SK-N-SH (cell line): Measurements from ENCODE around the gene RASEF. TPM values are rescaled to one million over a fixed set of nuclear protein-coding genes. Genes with fewer than 3 reads are reported as not detected.

Experiments
- CTCF ChIA-PET: fragments of 300-600, 350-600 bp; formaldehyde crosslinking; extraction: SDS; loops from one replicate; lab custom pipeline; 2021; lab: Yijun Ruan, JAX
- POLR2A ChIA-PET: fragments of 350-600 bp; sonication (Branson Sonifier 250); formaldehyde crosslinking; extraction: SDS; loops from one replicate; lab custom pipeline; 2020; ENCODE audit warnings: antibody characterized with exemption, inconsistent platforms; lab: Yijun Ruan, JAX
- DNase-seq: peaks from one replicate; pipeline ENCODE4 v3.0.0; 2012
- H2AFZ ChIP-seq: fragments of 200-600 bp; sonication (generic); 2 replicates; pipeline ENCODE4 v1.8.1; 2016; ENCODE audit warnings: antibody characterized with exemption, mild to moderate bottlenecking, low read depth
- H3F3A ChIP-seq: fragments of 200-600 bp; sonication (generic); replicated peaks from 2 replicates; pipeline ENCODE3; 2016; ENCODE audit warnings: antibody characterized with exemption, mild to moderate bottlenecking; ENCODE audit not compliant: insufficient read depth
- H3K27ac ChIP-seq, 2 experiments: fragments of 200-500 bp in 1 of 2; fragments of 200-600 bp in 1 of 2; sonication (Bioruptor generic) in 1 of 2; sonication (generic), shearing (Covaris generic) in 1 of 2; 2 replicates each; pipeline versions ENCODE4 v1.5.1 to v1.6.1; 2014 to 2016; ENCODE audit warnings: low read depth in 2 of 2, inconsistent platforms in 1 of 2, low read length in 1 of 2, mild to moderate bottlenecking in 1 of 2, mixed read lengths in 1 of 2
- H3K27me3 ChIP-seq: fragments of 200-600 bp; sonication (generic), shearing (Covaris generic); 2 replicates; pipeline ENCODE4 v1.6.1; 2016; ENCODE audit warnings: mixed run types; ENCODE audit not compliant: insufficient read depth
- H3K36me3 ChIP-seq, 2 experiments: fragments of 200-500 bp in 1 of 2; fragments of 200-600 bp in 1 of 2; sonication (Bioruptor generic) in 1 of 2; sonication (generic) in 1 of 2; replicated peaks in 1 of 2; 2 replicates each; pipeline versions ENCODE3 to v1.5.1; 2014 to 2016; ENCODE audit warnings: low read length in 1 of 2, mild to moderate bottlenecking in 1 of 2; ENCODE audit not compliant: insufficient read depth in 2 of 2, control insufficient read depth in 1 of 2
- H3K4me1 ChIP-seq, 2 experiments: fragments of 200-500 bp in 1 of 2; fragments of 200-600 bp in 1 of 2; sonication (Bioruptor generic) in 1 of 2; sonication (generic), shearing (Covaris generic) in 1 of 2; 2 replicates each; pipeline versions ENCODE4 v1.5.1 to v1.6.1; 2014 to 2016; ENCODE audit warnings: low read depth in 1 of 2, low read length in 1 of 2, mixed run types in 1 of 2; ENCODE audit not compliant: insufficient read depth in 2 of 2, control insufficient read depth in 1 of 2
- H3K4me2 ChIP-seq: fragments of 200-600 bp; sonication (generic), shearing (Covaris generic); 2 replicates; pipeline ENCODE4 v1.6.1; 2017; ENCODE audit warnings: mixed run types
- H3K4me3 ChIP-seq, 2 experiments: fragments of 200-500 bp in 1 of 2; fragments of 200-600 bp in 1 of 2; sonication (Bioruptor generic) in 1 of 2; sonication (generic), shearing (Covaris generic) in 1 of 2; 2 replicates each; pipeline versions ENCODE4 v1.5.1 to v1.8.1; 2014 to 2016; ENCODE audit warnings: low read depth in 2 of 2, inconsistent platforms in 1 of 2, low read length in 1 of 2, mild to moderate bottlenecking in 1 of 2, mixed read lengths in 1 of 2, moderate library complexity in 1 of 2
- H3K79me2 ChIP-seq: fragments of 200-600 bp; sonication (generic); 2 replicates; pipeline ENCODE4 v1.8.1; 2017; ENCODE audit warnings: mild to moderate bottlenecking; ENCODE audit not compliant: insufficient read depth
- H3K9ac ChIP-seq: fragments of 200-600 bp; sonication (generic); 2 replicates; pipeline ENCODE4 v1.6.1; 2017; ENCODE audit warnings: mixed run types
- H3K9me2 ChIP-seq: fragments of 200-600 bp; sonication (generic); 2 replicates; pipeline ENCODE4 v1.6.1; 2017; ENCODE audit warnings: mixed run types
- H3K9me3 ChIP-seq: fragments of 200-600 bp; sonication (generic); 2 replicates; pipeline ENCODE4 v1.6.1; 2017; ENCODE audit warnings: mixed run types, mild to moderate bottlenecking, moderate library complexity
- H4K20me1 ChIP-seq: fragments of 200-600 bp; sonication (generic); 2 replicates; pipeline ENCODE4 v1.6.1; 2017; ENCODE audit warnings: mild to moderate bottlenecking, mixed run types; ENCODE audit not compliant: insufficient read depth
- CHD2 ChIP-seq: fragments of 150-350 bp; IDR thresholded peaks from 2 replicates; pipeline ENCODE4 v1.6.1; 2018; ENCODE audit warnings: low read length; ENCODE audit not compliant: partially characterized antibody
- EP300 ChIP-seq, 2 experiments: IDR thresholded peaks; 2 replicates each; pipeline versions ENCODE4 v1.4.0 to v1.6.1; 2012; ENCODE audit warnings: borderline replicate concordance in 1 of 2, low read depth in 1 of 2, low read length in 1 of 2
- EZH2phosphoT487 ChIP-seq: fragments of 200-600 bp; sonication (generic); IDR thresholded peaks from 2 replicates; pipeline ENCODE4 v1.6.1; 2017; ENCODE audit warnings: low read depth, mixed run types, mild to moderate bottlenecking, antibody characterized with exemption, moderate library complexity, borderline replicate concordance
- FOSL2 ChIP-seq: IDR thresholded peaks from 2 replicates; pipeline ENCODE4 v1.4.0; 2012; ENCODE audit warnings: low read depth, mild to moderate bottlenecking, moderate library complexity, borderline replicate concordance
- FOXJ3 ChIP-seq: sonication (generic); formaldehyde crosslinking; IDR thresholded peaks from 2 replicates; pipeline ENCODE4 v1.5.1; 2020; ENCODE audit warnings: mild to moderate bottlenecking, missing genetic modification reagents
- GATA2 ChIP-seq: sonication (generic); formaldehyde crosslinking; IDR thresholded peaks from 2 replicates; pipeline ENCODE4 v1.5.0; 2020; ENCODE audit warnings: mild to moderate bottlenecking, missing genetic modification reagents
- JUND ChIP-seq: IDR thresholded peaks from 2 replicates; pipeline ENCODE4 v1.4.0; 2012
- MEF2A ChIP-seq: IDR thresholded peaks from 2 replicates; pipeline ENCODE4 v1.4.0; 2012; ENCODE audit warnings: low read depth, borderline replicate concordance
- MXI1 ChIP-seq: IDR thresholded peaks from 2 replicates; pipeline ENCODE4 v1.6.1; 2012; ENCODE audit warnings: mild to moderate bottlenecking, low read depth, low read length, improper control_type of control experiment
- NFIC ChIP-seq: IDR thresholded peaks from 2 replicates; pipeline ENCODE4 v1.4.0; 2012; ENCODE audit warnings: borderline replicate concordance
- RAD21 ChIP-seq: IDR thresholded peaks from 2 replicates; pipeline ENCODE4 v1.6.1; 2012; ENCODE audit warnings: mild to moderate bottlenecking, low read length
- RCOR1 ChIP-seq: fragments of 150-350 bp; IDR thresholded peaks from 2 replicates; pipeline ENCODE4 v1.6.1; 2017; ENCODE audit warnings: antibody characterized with exemption, low read length
- RFX5 ChIP-seq: IDR thresholded peaks from 2 replicates; pipeline ENCODE4 v1.6.1; 2012; ENCODE audit warnings: mild to moderate bottlenecking, improper control_type of control experiment, low read length
- RXRA ChIP-seq: IDR thresholded peaks from 2 replicates; pipeline ENCODE4 v1.4.0; 2012; ENCODE audit warnings: low read depth, mild to moderate bottlenecking, borderline replicate concordance
- SIN3A ChIP-seq: IDR thresholded peaks from 2 replicates; pipeline ENCODE4 v1.6.1; 2012; ENCODE audit warnings: low read depth, mild to moderate bottlenecking, low read length, moderate library complexity, borderline replicate concordance
- SMC3 ChIP-seq: IDR thresholded peaks from 2 replicates; pipeline ENCODE4 v1.6.1; 2012; ENCODE audit warnings: low read depth, low read length, improper control_type of control experiment
- TCF12 ChIP-seq: IDR thresholded peaks from 2 replicates; pipeline ENCODE4 v1.4.0; 2012
- USF1 ChIP-seq: IDR thresholded peaks from 2 replicates; pipeline ENCODE4 v1.4.0; 2012; ENCODE audit warnings: low read depth, borderline replicate concordance
- USF2 ChIP-seq: fragments of 150-350 bp; IDR thresholded peaks from 2 replicates; pipeline ENCODE4 v1.6.1; 2017; ENCODE audit warnings: antibody characterized with exemption, low read length, low read depth, borderline replicate concordance
- ZBTB33 ChIP-seq: IDR thresholded peaks from 2 replicates; pipeline ENCODE4 v1.4.0; 2012; ENCODE audit warnings: low read depth, borderline replicate concordance
- WGBS: methylation state at CpG from one replicate; pipeline ENCODE4 v1.1.6; 2017; ENCODE audit warnings: low lambda C conversion rate; 5-methylcytosine and 5-hydroxymethylcytosine counted together
- polyA plus RNA-seq, 3 experiments: library from polyadenylated mRNA; depleted of rRNA; stranded (reverse); fragments of >200 nt; gene quantifications; 2 replicates each; pipeline ENCODE4 v1.2.3, GENCODE V29; 2012

The RASEF gene
- polyA plus RNA-seq, 1 of the 3 experiments (the other 2 are of a cell fraction) = not detected

GRCh38 chr9:83036043-83036442 lies 26.9 kb downstream of the RASEF start:
- 19% methylated on average over 2 of the region's 2 CpGs for WGBS
- H3K9me2 ChIP-seq = no peaks in the 10 kb centered on the region
- DNase-seq = peak; percentile 41
- H2AFZ ChIP-seq = no peak overlapping the region
- peak overlapping the region in 1 of 2 experiments; percentile 96; a peak in 2 of 4 replicates for H3K27ac ChIP-seq
- TF ChIP-seq RCOR1 (peak; percentile 75), FOSL2 (no peak), TCF12 (peak; percentile 30; the same call in 1 of the 2 replicates), EP300 (IDR thresholded peaks at IDR 0.05; ENCODE audit: borderline replicate concordance in 1 of 2, low read depth in 1 of 2, low read length in 1 of 2) (peak in 1 of 2 experiments; percentile 91; a peak in 2 of 4 replicates), GATA2 (CRISPR knock-in tag) (peak; percentile 89), MXI1 (peak; percentile 56; the same call in 1 of the 2 replicates), RAD21 (peak; percentile 1; the same call in 1 of the 2 replicates), CHD2 (peak; percentile 48), RFX5 (no peak)
- no peaks in the 10 kb centered on the region for H3K36me3 ChIP-seq
- H3K4me1 ChIP-seq = peaks cover 0 to 23% of the 10 kb centered on the region in 2 experiments; a peak in 2 of 4 replicates
- no peaks in the 10 kb centered on the region for H3K9me3 ChIP-seq
- POLR2A ChIA-PET = no interaction called here
- CTCF ChIA-PET = interaction anchor here (1.2 kb wide), 1 partner anchor 24 kb away, joined by 5 read pairs; no protein-coding TSS in a partner anchor
- H3K4me2 ChIP-seq = no peak overlapping the region
- H3K27me3 ChIP-seq = no peaks in the 10 kb centered on the region
- no peaks in the 10 kb centered on the region for H3K79me2 ChIP-seq
- no peaks in the 10 kb centered on the region for H4K20me1 ChIP-seq
- no peaks in the 10 kb centered on the region for H3F3A ChIP-seq
- no peak overlapping the region for H3K9ac ChIP-seq
- no peak overlapping the region for H3K4me3 ChIP-seq

GRCh38 chr9:83035143-83035542 lies 27.8 kb downstream of the RASEF start:
- H3F3A ChIP-seq = no peaks in the 10 kb centered on the region
- CTCF ChIA-PET = interaction anchor here (1.2 kb wide), 1 partner anchor 25 kb away, joined by 5 read pairs; no protein-coding TSS in a partner anchor
- TF ChIP-seq FOSL2 = no peak
- TF ChIP-seq SIN3A = no peak
- TF ChIP-seq SMC3 = no peak
- no peak for TF ChIP-seq EP300 (IDR thresholded peaks at IDR 0.05; ENCODE audit: borderline replicate concordance in 1 of 2, low read depth in 1 of 2, low read length in 1 of 2)
- no peak for TF ChIP-seq EZH2phosphoT487
- no peak for TF ChIP-seq MEF2A
- TF ChIP-seq RXRA = no peak
- TF ChIP-seq NFIC = no peak
- TF ChIP-seq USF2 = no peak
- TF ChIP-seq JUND = no peak
- no peak for TF ChIP-seq USF1
- TF ChIP-seq FOXJ3 (CRISPR knock-in tag) = no peak
- TF ChIP-seq ZBTB33 = no peak
- TF ChIP-seq TCF12 = no peak
- TF ChIP-seq, all 33 proteins: peak for 0
- Histone ChIP-seq H3K27me3 (no peaks in the 10 kb centered on the region), H3K4me2 (no peak overlapping the region), H3K9me2 (no peaks in the 10 kb centered on the region), H3K9ac (no peak overlapping the region), H3K79me2 (no peaks in the 10 kb centered on the region), H3K4me1 (peaks cover 0 to 23% of the 10 kb centered on the region in 2 experiments; a peak in 2 of 4 replicates), H4K20me1 (no peaks in the 10 kb centered on the region), H2AFZ (no peak overlapping the region), H3K27ac (peak overlapping the region in 1 of 2 experiments; percentile 96; a peak in 2 of 4 replicates), H3K4me3 (no peak overlapping the region), H3K9me3 (no peaks in the 10 kb centered on the region), H3K36me3 (no peaks in the 10 kb centered on the region)
- WGBS = 40% methylated on average over 2 of the region's 2 CpGs
- POLR2A ChIA-PET = no interaction called here
- DNase-seq = no peak
